ENCODE data around the gene FSCN2.

Gene FSCN2

GRCh38 chr17:81542431-81543338, 14.5 kb downstream of the FSCN2 start:
- no peak for DNase-seq (ENCODE audit: low read depth)

- DNase-seq (ENCODE audit: low read depth): no peak
These were observed 15.1 kb downstream of the FSCN2 start for GRCh38 chr17:81543339-81543675.

- DNase-seq (ENCODE audit: low read depth): no peak
These were observed 15.6 kb downstream of the FSCN2 start for GRCh38 chr17:81543756-81544155.

GRCh38 chr17:81544281-81544974, 16.3 kb downstream of the FSCN2 start:
- DNase-seq (ENCODE audit: low read depth): no peak

GRCh38 chr17:81545160-81545949, 17.2 kb downstream of the FSCN2 start:
- DNase-seq (ENCODE audit: low read depth): no peak

GRCh38 chr17:81546906-81547613, 18.9 kb downstream of the FSCN2 start:
- DNase-seq (ENCODE audit: low read depth): no peak

- DNase-seq (ENCODE audit: low read depth): no peak
These were observed 19.4 kb downstream of the FSCN2 start for GRCh38 chr17:81547614-81547982.

- DNase-seq (ENCODE audit: low read depth): no peak
These were observed 20.9 kb downstream of the FSCN2 start for GRCh38 chr17:81549031-81549557.

GRCh38 chr17:81549826-81550225, 21.6 kb downstream of the FSCN2 start:
- DNase-seq (ENCODE audit: low read depth): no peak

GRCh38 chr17:81550285-81550684, 22.1 kb downstream of the FSCN2 start:
- no peak for DNase-seq (ENCODE audit: low read depth)

GRCh38 chr17:81550830-81551457, 22.8 kb downstream of the FSCN2 start:
- no peak for DNase-seq (ENCODE audit: low read depth)

GRCh38 chr17:81551458-81552243, 23.5 kb downstream of the FSCN2 start:
- DNase-seq (ENCODE audit: low read depth): no peak

GRCh38 chr17:81552244-81553017, 24.3 kb downstream of the FSCN2 start, which contains the start of gene FAAP100:
TSS of gene FAAP100 (minus strand) at chr17:81552353. CDS start at chr17:81552330, 23 bp downstream.
- peak; percentile 60 for DNase-seq (ENCODE audit: low read depth)

- DNase-seq (ENCODE audit: low read depth): peak; percentile 57
These were observed 24.9 kb downstream of the FSCN2 start for GRCh38 chr17:81553018-81553615.

- DNase-seq (ENCODE audit: low read depth): no peak
These were observed 25.5 kb downstream of the FSCN2 start for GRCh38 chr17:81553616-81554181.

GRCh38 chr17:81556175-81556691, 28.1 kb downstream of the FSCN2 start:
- no peak for DNase-seq (ENCODE audit: low read depth)

GRCh38 chr17:81556863-81557262, 28.7 kb downstream of the FSCN2 start:
- no peak for DNase-seq (ENCODE audit: low read depth)

- no peak for DNase-seq (ENCODE audit: low read depth)
These were observed 29.3 kb downstream of the FSCN2 start for GRCh38 chr17:81557276-81558114.
